Measurements from ENCODE around the gene RNF212.

DNA sequence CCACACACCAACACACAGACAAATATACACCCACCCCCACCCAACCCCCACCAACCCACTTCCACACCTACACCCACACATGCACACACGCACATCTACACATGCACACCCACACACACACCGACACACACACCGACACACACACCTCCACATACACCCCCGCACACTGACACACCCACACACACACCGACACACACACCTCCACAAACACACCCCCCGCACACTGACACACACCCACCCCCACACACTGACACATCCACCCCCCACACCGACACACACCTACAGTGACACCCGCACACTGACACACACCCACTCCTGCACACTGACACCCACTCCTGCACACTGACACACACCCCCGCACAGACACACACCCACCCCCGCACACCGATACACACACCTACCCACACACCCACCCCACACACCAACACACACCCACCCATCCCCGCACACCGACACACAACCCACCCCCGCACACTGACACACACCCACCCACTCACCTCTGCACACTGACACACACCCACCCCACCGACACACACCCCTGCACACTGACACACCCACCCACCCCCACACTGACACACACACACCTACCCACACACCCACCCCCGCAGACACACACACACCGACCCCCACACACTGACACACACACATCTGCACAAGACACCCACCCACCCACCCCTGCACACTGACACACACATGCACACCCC lies 70.9 kb downstream of the RNF212 start:
- TF ChIP-seq CTCF (IDR thresholded peaks at IDR 0.05) (no peak), POLR2A (IDR thresholded peaks at IDR 0.05) (no peak), POLR2AphosphoS5 (IDR thresholded peaks at IDR 0.05; ENCODE audit: insufficient read depth in 1 of 2, low read depth in 1 of 2) (no peak)
